Stimulated activated CD4-positive, alpha-beta T cell treated with anti-CD3 and anti-CD28 coated beads, Interleukin-4, amount 100 ng/mL, for 48 hours (primary cell): ENCODE results near the gene CRACDL.
"Not testable (repeated sequence)": the region's sequence is repeated elsewhere in the genome, so short reads cannot be mapped to it uniquely, and the experiment has no call there.

Experiments
- DNase-seq, 2 donors: peaks; one replicate each; pipeline ENCODE4 v3.0.0-alpha.2; 2020; ENCODE audit warnings: low read depth in 2 of 2

CRACDL gene

DNA sequence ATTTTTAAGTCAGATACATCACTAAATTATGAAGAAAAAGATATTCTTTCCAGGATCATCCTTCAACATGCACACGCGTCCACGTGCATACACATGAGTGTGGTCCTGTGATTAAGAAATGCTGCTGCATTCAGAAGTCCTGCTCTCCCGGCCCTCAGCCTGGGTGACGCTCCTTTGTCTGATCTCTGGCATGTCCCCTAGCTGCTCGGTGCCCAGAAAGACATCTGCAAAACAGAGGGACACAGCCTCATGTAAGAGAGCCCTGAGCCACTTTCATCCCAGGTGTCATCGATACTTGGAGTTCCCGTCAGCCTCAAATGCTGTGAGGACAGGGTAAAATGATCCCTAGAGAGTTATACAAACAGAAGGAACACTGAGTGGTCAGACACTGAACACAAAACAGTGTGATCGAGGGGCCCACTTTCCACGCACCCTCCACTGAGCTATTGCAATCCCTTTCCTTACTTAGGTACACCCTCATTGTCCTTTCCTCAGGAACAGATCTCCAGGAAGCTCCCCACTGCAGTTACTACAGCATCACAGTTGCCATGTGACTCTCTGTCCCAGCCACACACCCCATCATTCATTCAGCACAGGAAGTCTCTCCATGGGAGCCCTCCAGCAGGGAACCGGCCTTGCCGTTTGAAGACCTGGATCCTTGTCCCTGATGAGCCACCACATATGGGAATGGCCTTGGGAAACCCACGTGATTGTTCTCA lies 32.1 kb downstream of the CRACDL start:
- DNase-seq: no peak

DNA sequence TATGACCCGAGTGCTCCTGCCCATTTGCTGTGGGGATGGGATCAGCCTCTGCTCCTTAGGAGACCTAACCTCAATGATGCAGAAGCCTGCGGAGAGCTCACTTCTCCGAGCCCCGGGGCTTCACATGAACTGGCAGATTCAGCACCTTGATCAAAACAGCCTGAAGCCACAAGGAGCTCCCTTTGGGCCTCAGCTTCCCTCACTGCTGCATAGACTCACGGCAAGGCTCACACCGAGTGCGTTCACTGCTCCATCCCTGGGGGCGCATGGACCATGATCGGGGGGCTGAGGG lies 33.0 kb downstream of the CRACDL start:
- no peak for DNase-seq

DNA sequence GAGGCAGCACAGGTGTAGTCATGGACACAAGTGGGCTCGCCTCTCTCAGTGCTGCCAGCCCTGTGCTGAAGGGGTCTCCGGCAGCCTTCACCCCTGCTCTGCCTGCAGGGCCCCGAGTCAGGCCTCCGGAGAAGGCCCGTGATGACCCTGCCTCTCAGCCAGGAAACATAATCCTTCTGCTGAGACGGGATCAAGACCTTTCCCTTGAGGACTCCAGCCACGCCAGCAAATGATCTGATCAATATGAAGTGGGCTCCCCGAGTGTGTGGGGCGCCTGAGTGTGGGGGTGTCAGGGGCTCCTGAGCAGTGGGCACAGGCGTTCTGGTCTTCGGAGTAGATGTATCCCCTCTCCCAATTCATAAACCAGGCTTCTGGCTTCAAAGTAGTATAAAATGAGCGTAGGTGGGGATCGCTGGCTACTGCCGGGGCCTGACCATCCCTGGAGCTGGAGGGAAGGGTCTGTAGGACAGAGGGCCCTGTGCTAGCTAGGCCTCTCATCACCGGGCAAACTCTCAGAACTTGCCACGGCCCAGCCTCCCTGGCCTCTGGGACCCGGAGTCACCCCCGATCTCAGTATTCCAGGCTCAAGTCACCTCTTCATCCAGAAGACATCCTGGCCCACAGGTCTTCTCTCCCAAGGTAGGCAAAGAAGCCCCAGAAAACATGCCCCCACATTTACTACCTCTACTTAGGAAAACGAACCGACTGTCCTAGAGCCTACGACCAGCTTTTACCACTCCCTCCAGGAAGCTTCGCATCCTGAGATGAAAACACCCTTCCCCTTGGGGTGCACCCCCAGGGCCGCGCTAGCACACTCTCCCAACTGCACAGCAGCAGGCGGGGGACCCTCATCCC lies 33.6 kb downstream of the CRACDL start:
- no peak for DNase-seq

DNA sequence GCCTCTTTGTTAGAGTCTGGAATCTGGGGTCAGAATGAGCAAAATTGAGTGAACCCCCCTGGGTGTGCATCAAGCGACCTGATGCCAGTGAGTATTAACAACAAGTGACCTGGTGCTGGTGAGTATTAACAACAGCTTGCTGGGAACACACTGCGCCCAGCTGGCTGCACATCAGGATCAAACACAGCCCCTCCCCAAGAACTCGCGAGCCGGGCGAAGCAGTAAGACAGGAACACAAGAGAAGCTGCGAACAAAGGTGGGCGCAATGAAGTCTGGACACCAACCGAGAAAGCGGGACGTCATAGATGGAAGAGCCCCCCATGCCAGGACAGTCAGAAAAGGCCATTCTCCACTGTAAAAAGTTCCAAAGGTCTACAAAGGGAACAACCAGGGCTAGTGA lies 34.3 kb downstream of the CRACDL start:
- DNase-seq: no peak

DNA sequence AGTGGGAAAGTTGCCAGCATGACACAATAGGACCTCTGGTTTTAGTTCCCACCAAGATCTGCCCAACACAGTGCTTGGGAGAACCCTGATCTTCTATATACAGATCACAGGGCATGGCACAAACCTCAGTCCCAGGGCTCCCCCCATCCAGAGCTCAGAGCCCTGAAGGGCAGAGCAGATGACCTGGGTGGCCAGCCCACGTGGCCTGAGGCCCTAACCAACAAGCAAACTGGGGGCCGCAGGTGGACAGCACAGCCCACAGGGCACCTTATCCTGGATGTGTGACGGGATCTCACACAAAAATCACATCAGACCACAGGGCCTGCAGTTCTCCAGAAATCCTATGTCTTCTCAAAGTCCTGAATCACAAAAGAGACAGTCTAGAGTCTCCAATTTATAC lies 34.7 kb downstream of the CRACDL start:
- no peak for DNase-seq

DNA sequence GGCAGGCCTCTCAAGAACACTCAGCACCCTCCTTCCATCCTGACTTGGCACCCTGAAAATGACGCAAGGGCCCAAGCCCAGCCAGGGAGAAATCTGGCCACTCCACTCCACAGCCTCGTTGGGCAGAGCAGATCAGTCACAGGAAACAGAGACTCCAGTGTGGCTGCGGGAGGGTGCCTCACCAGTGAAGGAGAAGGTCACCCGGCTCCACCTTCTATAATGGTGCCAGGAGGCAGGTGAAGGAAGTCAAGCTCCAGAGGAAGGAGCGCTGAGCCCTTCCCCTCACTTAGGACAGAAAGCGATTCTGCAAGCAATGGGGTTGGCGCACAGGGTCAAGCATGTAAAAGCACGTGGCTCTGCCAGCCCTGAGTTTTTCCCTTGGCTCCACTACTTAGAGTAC lies 35.3 kb downstream of the CRACDL start:
- no peak for DNase-seq

DNA sequence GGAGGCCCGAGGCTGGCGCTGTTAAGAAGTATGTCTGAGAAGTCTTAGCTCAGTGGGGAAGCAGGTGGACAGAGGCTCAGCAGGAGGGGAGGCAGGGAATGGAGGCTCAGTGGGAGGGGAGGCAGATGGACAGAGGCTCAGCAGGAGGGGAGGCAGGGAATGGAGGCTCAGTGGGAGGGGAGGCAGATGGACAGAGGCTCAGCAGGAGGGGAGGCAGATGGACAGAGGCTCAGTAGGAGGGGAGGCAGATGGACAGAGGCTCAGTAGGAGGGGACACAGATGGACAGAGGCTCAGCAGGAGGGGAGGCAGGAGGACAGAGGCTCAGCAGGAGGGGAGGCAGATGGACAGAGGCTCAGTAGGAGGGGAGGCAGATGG lies 36.3 kb downstream of the CRACDL start:
- DNase-seq: not testable (repeated sequence)

DNA sequence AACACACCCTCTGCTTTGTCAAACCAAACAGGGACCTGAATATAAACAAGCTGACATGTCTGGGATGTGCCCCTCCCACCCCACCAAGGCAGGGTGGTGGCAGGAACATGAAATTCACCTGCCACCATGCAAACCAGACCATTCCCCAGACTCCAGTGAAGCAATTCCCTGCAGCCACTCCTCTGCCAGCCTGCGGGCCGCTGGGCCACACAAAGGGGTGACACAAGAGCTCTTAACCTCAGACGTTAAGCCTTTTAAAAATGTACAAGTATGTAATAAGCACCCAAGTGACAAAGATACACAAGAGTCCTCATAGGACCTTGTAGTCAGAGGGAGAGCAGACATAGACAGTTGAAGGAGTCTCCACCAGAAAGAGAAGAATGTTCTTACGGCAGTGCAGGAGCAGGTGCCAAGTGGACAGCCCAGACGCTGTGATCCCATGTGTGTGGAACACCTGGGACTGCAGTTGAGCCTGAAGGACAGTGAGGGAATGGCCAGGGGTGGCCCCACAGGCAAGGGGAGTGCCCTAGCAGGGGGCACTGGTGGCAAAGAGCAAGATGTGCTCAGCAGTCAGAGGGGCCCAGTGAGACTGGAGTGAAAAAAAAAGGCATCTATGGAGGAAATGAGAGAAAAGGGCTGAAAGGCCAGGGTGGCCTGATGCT lies 36.9 kb downstream of the CRACDL start:
- no peak for DNase-seq

DNA sequence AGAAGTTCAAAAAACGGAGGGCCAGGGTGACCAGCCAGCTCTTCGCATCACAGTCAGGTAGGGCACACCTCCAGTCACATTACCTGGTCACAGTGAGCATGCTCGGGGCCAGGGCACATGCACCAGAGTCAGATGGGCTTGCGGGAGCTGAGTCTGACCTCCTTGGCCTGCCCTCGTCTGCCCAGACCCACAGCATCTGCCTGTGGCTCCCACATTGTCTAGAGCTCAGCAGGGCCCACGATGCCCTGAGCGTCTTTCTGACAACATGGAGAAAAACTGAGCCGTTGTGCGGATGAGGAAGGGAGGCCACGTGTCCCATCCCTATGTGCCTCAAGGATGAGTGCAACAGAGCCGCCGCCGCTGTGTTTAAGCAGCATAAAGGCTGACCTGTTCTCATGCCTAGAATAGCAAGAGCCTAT lies 37.6 kb downstream of the CRACDL start:
- DNase-seq: no peak

DNA sequence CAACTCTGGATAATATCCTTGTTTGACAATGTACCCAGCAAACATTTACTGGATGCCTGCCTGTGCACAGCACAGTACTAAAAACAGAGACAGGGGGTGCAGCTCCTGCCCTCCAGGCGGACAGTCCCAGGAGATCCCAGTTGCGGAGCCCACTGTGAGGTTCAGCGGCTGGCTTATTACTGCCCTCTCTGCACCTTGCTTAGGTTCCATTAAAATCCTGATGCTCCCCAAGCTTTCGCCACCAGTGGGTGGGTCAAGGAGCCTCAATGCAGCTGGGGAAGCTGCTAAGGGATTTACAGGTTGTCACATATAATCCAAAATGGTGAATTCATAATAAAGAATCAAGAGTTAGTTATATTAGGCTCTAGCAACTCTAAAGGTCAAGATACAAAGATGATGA lies 38.3 kb downstream of the CRACDL start:
- no peak for DNase-seq

DNA sequence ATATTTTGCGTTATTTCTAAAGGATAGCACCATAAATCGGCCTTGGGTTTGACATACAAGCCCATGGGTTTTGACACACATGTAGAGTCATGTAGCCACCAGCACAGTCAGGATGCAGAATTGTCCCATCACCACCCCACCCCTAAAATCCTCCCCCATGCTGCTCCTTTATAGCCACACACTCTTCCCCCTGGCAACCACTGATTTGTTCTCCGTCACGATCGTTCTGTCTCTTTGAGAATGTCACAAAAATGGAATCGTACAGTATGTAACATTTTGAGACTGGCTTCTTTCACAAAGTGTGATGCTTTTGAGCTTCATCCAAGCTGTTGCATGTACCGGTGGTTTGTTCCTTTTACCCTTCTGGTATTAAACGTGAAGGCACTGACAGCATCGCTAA lies 39.1 kb downstream of the CRACDL start:
- DNase-seq: no peak

DNA sequence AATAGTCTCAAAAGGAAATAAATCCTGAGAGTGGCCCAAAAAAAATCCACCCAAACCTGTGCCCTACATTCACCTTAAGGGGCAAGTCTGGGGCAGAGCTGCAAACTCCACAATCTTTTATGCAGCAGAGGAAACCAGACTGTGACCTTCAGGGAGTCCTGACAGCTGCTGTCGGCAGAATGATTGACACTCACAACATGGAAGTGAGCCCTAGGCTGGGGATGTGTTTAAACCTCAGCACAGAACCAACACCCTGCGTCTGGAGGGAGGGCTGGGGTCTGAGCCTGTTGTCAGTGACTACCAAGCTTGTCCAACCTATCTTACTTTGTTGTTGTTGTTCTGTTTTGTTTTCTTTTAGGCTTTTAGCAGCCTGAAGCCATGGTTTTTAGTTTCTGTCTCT lies 39.6 kb downstream of the CRACDL start:
- DNase-seq: no peak

DNA sequence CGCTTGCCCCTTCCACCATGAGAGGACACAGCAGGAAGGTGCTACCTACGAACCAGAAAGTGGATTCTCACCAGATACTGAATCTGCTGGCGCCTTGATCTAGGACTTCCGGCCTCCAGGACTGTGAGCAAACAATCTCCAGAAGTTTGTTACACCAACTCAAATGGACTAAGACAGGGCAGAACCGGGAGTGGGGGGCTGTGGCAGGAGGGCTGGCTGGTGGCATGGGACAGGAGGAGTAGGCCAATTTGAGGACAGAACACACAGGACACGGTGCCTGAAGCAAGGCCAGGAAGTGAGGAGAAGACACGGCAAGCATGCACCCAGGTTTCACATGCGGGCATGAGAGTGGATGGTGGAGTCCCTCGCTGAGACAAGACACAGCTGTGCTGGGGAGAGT lies 40.1 kb downstream of the CRACDL start:
- no peak for DNase-seq

DNA sequence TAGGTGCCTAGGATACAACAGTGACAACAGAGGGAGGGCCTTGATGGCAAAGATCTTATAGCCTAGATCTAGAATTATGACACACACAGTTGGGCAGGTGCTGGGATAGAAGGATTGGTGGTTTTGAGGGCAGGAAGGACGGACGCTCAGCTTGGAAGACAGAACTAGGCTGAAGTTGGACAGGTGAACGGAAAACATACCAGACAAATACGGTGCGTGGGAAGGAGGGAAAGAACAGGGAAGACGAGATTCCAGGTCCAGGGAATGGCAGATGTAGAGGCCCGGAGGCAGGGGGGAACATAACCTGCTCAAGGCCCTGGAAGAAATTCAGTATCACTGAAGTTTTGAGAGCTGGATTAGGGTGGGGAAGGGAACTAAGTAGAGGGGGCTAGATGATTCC lies 40.8 kb downstream of the CRACDL start:
- no peak for DNase-seq

DNA sequence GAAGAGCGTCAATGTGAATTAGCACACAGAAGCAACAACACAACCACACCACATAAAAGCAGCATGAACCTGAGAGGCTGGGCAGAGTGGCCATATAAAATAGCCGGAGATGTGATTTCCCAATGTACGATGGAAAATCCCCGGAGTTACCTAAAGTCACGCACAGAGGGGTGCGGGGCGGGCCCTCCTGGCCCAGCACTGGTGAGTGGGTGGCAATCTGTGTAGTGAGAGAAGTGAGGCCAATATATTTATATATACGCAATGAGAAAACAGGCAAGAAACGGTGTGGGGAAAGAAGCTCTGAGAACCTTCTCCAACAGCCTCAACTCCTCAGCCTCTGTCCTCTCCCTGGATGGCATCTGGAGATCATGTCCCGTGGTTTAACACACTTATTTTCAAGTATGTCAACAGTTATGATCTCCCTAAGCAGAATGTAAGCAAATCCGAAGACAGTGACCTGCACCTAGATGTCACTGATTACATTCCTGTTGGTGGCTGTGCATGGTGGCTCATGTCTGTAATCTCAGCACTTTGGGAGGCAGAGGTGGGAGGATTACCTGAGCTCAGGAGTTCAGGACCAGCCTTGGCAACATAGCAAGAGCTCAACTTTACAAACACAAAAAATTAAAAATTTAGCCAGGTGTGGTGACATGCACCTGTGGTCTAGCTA lies 41.6 kb downstream of the CRACDL start:
- no peak for DNase-seq

DNA sequence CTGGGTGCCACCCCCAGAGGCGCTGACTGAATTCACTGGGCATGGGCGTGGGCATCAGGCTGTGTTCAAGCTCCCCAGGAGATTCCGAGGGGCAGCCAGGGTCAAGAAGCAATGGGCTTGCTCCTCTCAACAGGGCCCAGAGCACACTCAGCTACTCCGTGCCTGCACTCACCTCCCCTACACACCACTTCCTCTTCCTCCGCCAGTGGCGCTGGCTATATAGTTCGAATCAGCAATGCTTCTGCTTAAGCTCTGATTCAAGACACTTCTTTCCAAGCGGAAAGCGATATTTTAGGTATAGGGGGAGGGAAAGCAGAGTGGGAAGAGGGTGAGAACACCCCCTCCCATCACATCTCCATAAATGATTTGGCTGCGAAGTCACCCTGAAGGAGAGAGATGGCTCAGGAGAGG lies 42.1 kb downstream of the CRACDL start:
- no peak for DNase-seq

DNA sequence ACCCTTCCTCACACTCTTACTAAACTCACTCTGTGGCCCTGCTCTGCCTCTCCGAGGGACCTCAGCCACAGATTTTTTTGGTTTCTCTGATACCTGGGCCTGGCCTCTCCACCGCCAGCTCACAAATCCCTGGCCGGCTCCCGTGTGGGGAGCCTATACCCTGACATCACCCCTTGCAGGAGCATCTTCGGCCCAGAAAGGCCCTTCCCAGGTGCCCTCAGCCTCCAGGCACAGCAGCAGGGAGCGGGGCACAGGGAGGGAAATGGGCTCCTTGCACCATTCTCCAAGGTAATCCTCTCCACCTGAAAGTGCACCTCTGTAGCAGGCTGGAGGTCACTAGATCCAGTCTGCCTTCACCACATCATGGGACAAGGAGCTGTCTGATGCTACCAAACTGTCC lies 43.2 kb downstream of the CRACDL start:
- no peak for DNase-seq

DNA sequence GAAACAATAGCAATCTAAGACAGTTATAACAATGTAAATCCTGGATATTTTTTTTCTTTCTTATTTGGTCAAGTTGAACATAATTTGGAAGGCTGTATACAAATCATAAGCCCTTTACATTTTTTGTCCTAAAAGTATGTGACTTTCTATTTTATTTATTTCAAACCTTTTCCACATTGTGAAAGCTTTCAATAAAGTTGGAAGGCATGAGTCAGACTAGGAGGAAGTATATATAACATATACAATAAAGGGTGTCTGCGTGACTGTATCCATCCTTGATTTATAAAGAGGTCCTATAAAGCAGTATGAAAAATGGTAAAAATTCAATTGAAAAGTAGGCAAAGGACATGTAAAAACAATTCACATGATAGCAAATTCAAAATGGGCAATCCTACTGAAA lies 44.4 kb downstream of the CRACDL start:
- no peak for DNase-seq

DNA sequence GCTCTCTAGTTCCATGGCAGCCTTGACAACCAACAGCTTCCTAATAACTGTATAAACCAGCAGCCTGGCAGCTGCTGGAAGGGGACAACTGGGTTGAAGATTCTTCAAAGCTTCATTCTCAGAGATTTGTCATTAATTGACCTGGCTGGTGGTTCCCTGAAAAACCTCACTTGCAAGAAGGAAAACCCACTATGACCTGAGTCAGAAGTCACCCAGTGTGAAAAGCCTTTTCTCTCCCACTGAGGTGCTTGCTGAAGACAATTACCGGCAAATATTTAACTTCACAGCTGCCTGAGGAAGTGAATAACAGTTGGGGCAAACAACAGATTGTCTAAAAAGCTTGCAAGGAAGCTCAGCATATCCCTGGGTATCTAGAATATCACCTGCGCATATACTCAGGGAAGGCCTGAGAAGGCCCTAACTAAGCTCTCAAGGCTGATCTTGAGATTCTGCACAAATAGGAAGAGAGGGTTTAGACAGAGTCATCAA lies 49.9 kb downstream of the CRACDL start:
- no peak for DNase-seq

DNA sequence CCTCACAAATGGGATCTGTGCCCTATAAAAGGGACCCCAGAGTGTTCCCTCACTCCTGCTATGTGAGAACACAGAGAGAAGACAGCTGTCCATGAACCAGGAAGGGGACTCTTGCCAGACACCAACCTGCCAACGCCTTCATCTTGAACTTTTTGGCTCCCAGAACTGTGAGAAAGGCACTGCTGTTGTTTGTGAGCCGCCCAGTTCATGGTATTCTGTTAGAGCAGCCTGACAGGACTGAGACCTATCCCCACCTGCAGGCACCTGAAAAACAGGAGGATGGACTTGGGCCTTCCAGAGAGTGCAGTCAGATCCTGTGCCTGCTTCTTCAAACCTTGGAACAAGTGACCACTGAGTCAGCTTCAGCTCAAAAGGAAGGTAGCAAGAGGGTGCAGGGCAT lies 51.4 kb downstream of the CRACDL start:
- no peak for DNase-seq

DNA sequence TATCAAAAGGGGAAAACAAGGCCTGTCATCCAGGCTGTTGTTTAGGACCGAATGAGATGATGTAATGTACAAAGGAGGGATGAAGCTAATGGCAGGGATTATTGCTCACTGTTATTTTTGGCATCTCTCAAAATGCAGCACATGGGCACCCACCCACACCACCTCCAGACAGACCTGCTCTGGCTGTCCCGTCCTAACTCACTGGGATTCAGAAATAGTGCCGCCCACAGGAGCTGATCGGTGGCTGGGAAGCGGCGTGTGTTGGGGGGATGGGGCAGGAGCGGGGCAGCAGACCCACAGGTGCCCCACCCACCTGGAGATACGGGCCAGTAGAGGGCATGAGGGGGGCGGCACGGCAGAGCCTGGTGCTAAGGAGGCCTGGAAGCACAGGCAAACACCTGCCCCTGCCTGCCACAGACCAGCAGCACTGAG lies 52.2 kb downstream of the CRACDL start:
- DNase-seq: no peak
